CD1c-positive myeloid dendritic cell (primary cell): Measurements from ENCODE around the gene ISM1.

Experiments used
- DNase-seq: peaks from one replicate; pipeline ENCODE4 v3.0.0-alpha.2; 2016; ENCODE audit errors: extremely low spot score

The ISM1 gene

GRCh38 chr20:13348311-13349234 is 127.5 kb downstream of the ISM1 start:
- DNase-seq: no peak

GRCh38 chr20:13349235-13349604 is 128.1 kb downstream of the ISM1 start:
- DNase-seq: no peak
